GM23338 (cell line): ENCODE data around the gene SLC50A1. TPM values are rescaled to one million over a fixed set of nuclear protein-coding genes. Genes with fewer than 3 reads are reported as not detected.

Source experiments
- ATAC-seq: fragments of 200-7000 bp; cut with Tn5 transposase; 3 replicates; pipeline ENCODE4 v1.9.1; 2020
- DNase-seq: peaks from one replicate; pipeline ENCODE4 v3.0.0-alpha.2; 2015; ENCODE audit warnings: low spot score
- H2AFZ ChIP-seq: fragments of 200-600 bp; sonication (generic); 2 replicates; pipeline ENCODE4 v1.8.0; 2016; ENCODE audit warnings: antibody characterized with exemption, mild to moderate bottlenecking, moderate library complexity
- H3F3A ChIP-seq: fragments of 200-600 bp; sonication (generic); replicated peaks from 2 replicates; pipeline ENCODE4 v1.8.0; 2017; ENCODE audit warnings: antibody characterized with exemption, mixed run types, low read depth
- H3K27ac ChIP-seq: fragments of 200-600 bp; sonication (generic); 2 replicates; pipeline ENCODE4 v1.6.1; 2016; ENCODE audit warnings: low read depth
- H3K27me3 ChIP-seq: fragments of 200-600 bp; sonication (generic); 2 replicates; pipeline ENCODE4 v1.8.0; 2016; ENCODE audit warnings: mild to moderate bottlenecking, mixed run types, moderate library complexity; ENCODE audit not compliant: insufficient read depth
- H3K36me3 ChIP-seq: fragments of 200-600 bp; sonication (generic); 2 replicates; pipeline ENCODE4 v1.8.0; 2016; ENCODE audit warnings: mild to moderate bottlenecking; ENCODE audit not compliant: insufficient read depth
- H3K4me1 ChIP-seq: fragments of 200-600 bp; sonication (generic); 2 replicates; pipeline ENCODE4 v1.8.0; 2016; ENCODE audit warnings: mild to moderate bottlenecking, moderate library complexity; ENCODE audit not compliant: insufficient read depth
- H3K4me2 ChIP-seq: fragments of 200-600 bp; sonication (generic); 2 replicates; pipeline ENCODE4 v1.7.1; 2017; ENCODE audit warnings: mixed run types
- H3K4me3 ChIP-seq: fragments of 200-600 bp; sonication (generic); 2 replicates; pipeline ENCODE4 v1.6.1; 2016; ENCODE audit warnings: mixed run types
- H3K79me2 ChIP-seq: fragments of 200-600 bp; sonication (generic); replicated peaks from 2 replicates; pipeline ENCODE4 v1.8.0; 2017; ENCODE audit warnings: mild to moderate bottlenecking; ENCODE audit not compliant: insufficient read depth
- H3K9me2 ChIP-seq: fragments of 200-600 bp; sonication (generic); 2 replicates; pipeline ENCODE4 v1.8.0; 2017; ENCODE audit not compliant: insufficient read depth
- H4K20me1 ChIP-seq: fragments of 200-600 bp; sonication (generic); replicated peaks from 2 replicates; pipeline ENCODE4 v1.8.0; 2017; ENCODE audit warnings: mild to moderate bottlenecking; ENCODE audit not compliant: insufficient read depth
- H3K27ac Mint-ChIP-seq: 2 replicates; pipeline ENCODE4 v1.8.0; 2020; ENCODE audit warnings: inconsistent platforms, mild to moderate bottlenecking, moderate library complexity, mixed read lengths
- H3K27me3 Mint-ChIP-seq: 3 replicates; pipeline ENCODE4 v1.8.0; 2022; ENCODE audit warnings: low read depth, mild to moderate bottlenecking, moderate library complexity, mixed read lengths, inconsistent platforms; ENCODE audit not compliant: insufficient read depth, poor library complexity
- H3K36me3 Mint-ChIP-seq: 3 replicates; pipeline ENCODE4 v1.8.0; 2021; ENCODE audit warnings: low read depth, mild to moderate bottlenecking, inconsistent platforms, moderate library complexity, mixed read lengths
- H3K4me1 Mint-ChIP-seq: 3 replicates; pipeline ENCODE4 v1.8.0; 2020; ENCODE audit warnings: mild to moderate bottlenecking, inconsistent platforms, mixed read lengths
- H3K4me3 Mint-ChIP-seq: 3 replicates; pipeline ENCODE4 v1.8.0; 2021; ENCODE audit warnings: moderate library complexity, mild to moderate bottlenecking, inconsistent platforms, mixed read lengths
- H3K9me3 Mint-ChIP-seq: 3 replicates; pipeline ENCODE4 v1.8.0; 2020; ENCODE audit warnings: moderate library complexity, mild to moderate bottlenecking, inconsistent platforms, mixed read lengths
- CTCF ChIP-seq, 2 experiments: fragments of 200-600 bp in 1 of 2; sonication (generic) in 1 of 2; conservative IDR thresholded peaks; 2 replicates each; pipeline versions ENCODE4 v1.5.1 to v1.6.1; 2016 to 2017; ENCODE audit warnings: antibody characterized with exemption in 2 of 2, low read depth in 2 of 2, mild to moderate bottlenecking in 2 of 2, moderate library complexity in 1 of 2
- NANOG ChIP-seq: IDR thresholded peaks from 2 replicates; pipeline ENCODE4 v1.6.1; 2016; ENCODE audit warnings: antibody characterized with exemption, borderline replicate concordance
- POLR2AphosphoS5 ChIP-seq: IDR thresholded peaks from 2 replicates; pipeline ENCODE4 v1.6.1; 2016; ENCODE audit warnings: antibody characterized with exemption, low read depth
- ZNF114 ChIP-seq: fragments of 250-450 bp; sonication (Bioruptor Pico); IDR thresholded peaks from 2 replicates; pipeline ENCODE4 v1.5.0; 2020; ENCODE audit warnings: mild to moderate bottlenecking, moderate library complexity
- ZNF331 ChIP-seq: fragments of 250-450 bp; sonication (Bioruptor Pico); IDR thresholded peaks from 2 replicates; pipeline ENCODE4 v1.5.0; 2020; ENCODE audit warnings: low read depth, mild to moderate bottlenecking, moderate library complexity
- polyA plus RNA-seq: library from polyadenylated mRNA; unstranded; fragments of >200 nt; fragmentation: Nextera tagmentation; extraction: Ambion mirVana; gene quantifications from 2 replicates; pipeline ENCODE4 v1.2.1, GENCODE V29; 2016
- total RNA-seq: library from RNA; depleted of rRNA; stranded (reverse); fragments of >200 nt; shearing (Covaris generic); gene quantifications from 2 replicates; pipeline ENCODE4 v1.2.3, GENCODE V29; 2014
- TF ChIP-seq, protein P1 (sequence below): IDR thresholded peaks from one replicate; pipeline ENCODE4 v1.6.1; 2018; ENCODE audit warnings: antibody characterized with exemption; ENCODE audit not compliant: unreplicated experiment
- TF ChIP-seq, protein P2 (sequence below): fragments of 250-450 bp; sonication (Bioruptor Pico); IDR thresholded peaks from 2 replicates; pipeline ENCODE4 v1.5.0; 2020; ENCODE audit warnings: mild to moderate bottlenecking, moderate library complexity

The SLC50A1 gene
- total and polyA plus RNA-seq, 2 experiments from 2014 or later: 30.0 to 63.9 TPM

GRCh38 chr1:155134880-155135414, 705 bp upstream of the SLC50A1 start (continued):
- TF ChIP-seq CTCF (conservative IDR thresholded peaks at IDR 0.05; ENCODE audit: low read depth in 2 of 2): no peak
- TF ChIP-seq, protein P1, sequence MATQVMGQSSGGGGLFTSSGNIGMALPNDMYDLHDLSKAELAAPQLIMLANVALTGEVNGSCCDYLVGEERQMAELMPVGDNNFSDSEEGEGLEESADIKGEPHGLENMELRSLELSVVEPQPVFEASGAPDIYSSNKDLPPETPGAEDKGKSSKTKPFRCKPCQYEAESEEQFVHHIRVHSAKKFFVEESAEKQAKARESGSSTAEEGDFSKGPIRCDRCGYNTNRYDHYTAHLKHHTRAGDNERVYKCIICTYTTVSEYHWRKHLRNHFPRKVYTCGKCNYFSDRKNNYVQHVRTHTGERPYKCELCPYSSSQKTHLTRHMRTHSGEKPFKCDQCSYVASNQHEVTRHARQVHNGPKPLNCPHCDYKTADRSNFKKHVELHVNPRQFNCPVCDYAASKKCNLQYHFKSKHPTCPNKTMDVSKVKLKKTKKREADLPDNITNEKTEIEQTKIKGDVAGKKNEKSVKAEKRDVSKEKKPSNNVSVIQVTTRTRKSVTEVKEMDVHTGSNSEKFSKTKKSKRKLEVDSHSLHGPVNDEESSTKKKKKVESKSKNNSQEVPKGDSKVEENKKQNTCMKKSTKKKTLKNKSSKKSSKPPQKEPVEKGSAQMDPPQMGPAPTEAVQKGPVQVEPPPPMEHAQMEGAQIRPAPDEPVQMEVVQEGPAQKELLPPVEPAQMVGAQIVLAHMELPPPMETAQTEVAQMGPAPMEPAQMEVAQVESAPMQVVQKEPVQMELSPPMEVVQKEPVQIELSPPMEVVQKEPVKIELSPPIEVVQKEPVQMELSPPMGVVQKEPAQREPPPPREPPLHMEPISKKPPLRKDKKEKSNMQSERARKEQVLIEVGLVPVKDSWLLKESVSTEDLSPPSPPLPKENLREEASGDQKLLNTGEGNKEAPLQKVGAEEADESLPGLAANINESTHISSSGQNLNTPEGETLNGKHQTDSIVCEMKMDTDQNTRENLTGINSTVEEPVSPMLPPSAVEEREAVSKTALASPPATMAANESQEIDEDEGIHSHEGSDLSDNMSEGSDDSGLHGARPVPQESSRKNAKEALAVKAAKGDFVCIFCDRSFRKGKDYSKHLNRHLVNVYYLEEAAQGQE: no peak

DNA sequence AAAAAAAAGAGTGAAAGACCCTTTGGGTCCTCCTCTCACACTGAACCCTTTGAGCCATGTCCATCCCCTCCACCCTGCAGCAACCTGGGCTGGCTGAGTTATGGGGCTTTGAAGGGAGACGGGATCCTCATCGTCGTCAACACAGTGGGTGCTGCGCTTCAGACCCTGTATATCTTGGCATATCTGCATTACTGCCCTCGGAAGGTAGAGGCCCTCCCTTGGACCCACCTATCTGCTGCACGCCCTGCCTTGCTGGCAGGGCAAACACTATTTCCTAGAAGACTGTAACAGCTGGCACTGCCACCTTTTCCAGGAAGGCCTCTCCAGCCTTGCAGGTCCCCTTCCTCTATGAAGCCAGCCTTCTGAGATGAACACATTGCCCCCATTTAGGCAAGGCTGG, 1.1 kb downstream of the SLC50A1 start:
- ATAC-seq (no peak), DNase-seq (peak; percentile 25)
- H3K4me1 Mint-ChIP-seq: peaks cover 13% of the 10 kb centered on the region
- TF ChIP-seq, protein P2, sequence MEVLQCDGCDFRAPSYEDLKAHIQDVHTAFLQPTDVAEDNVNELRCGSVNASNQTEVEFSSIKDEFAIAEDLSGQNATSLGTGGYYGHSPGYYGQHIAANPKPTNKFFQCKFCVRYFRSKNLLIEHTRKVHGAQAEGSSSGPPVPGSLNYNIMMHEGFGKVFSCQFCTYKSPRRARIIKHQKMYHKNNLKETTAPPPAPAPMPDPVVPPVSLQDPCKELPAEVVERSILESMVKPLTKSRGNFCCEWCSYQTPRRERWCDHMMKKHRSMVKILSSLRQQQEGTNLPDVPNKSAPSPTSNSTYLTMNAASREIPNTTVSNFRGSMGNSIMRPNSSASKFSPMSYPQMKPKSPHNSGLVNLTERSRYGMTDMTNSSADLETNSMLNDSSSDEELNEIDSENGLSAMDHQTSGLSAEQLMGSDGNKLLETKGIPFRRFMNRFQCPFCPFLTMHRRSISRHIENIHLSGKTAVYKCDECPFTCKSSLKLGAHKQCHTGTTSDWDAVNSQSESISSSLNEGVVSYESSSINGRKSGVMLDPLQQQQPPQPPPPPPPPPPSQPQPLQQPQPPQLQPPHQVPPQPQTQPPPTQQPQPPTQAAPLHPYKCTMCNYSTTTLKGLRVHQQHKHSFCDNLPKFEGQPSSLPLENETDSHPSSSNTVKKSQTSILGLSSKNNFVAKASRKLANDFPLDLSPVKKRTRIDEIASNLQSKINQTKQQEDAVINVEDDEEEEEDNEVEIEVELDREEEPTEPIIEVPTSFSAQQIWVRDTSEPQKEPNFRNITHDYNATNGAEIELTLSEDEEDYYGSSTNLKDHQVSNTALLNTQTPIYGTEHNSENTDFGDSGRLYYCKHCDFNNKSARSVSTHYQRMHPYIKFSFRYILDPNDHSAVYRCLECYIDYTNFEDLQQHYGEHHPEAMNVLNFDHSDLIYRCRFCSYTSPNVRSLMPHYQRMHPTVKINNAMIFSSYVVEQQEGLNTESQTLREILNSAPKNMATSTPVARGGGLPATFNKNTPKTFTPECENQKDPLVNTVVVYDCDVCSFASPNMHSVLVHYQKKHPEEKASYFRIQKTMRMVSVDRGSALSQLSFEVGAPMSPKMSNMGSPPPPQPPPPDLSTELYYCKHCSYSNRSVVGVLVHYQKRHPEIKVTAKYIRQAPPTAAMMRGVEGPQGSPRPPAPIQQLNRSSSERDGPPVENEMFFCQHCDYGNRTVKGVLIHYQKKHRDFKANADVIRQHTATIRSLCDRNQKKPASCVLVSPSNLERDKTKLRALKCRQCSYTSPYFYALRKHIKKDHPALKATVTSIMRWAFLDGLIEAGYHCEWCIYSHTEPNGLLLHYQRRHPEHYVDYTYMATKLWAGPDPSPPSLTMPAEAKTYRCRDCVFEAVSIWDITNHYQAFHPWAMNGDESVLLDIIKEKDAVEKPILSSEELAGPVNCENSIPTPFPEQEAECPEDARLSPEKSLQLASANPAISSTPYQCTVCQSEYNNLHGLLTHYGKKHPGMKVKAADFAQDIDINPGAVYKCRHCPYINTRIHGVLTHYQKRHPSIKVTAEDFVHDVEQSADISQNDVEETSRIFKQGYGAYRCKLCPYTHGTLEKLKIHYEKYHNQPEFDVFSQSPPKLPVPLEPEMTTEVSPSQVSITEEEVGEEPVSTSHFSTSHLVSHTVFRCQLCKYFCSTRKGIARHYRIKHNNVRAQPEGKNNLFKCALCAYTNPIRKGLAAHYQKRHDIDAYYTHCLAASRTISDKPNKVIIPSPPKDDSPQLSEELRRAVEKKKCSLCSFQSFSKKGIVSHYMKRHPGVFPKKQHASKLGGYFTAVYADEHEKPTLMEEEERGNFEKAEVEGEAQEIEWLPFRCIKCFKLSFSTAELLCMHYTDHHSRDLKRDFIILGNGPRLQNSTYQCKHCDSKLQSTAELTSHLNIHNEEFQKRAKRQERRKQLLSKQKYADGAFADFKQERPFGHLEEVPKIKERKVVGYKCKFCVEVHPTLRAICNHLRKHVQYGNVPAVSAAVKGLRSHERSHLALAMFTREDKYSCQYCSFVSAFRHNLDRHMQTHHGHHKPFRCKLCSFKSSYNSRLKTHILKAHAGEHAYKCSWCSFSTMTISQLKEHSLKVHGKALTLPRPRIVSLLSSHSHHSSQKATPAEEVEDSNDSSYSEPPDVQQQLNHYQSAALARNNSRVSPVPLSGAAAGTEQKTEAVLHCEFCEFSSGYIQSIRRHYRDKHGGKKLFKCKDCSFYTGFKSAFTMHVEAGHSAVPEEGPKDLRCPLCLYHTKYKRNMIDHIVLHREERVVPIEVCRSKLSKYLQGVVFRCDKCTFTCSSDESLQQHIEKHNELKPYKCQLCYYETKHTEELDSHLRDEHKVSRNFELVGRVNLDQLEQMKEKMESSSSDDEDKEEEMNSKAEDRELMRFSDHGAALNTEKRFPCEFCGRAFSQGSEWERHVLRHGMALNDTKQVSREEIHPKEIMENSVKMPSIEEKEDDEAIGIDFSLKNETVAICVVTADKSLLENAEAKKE: no peak
- TF ChIP-seq ZNF331 (CRISPR knock-in tag) (no peak), ZNF114 (CRISPR knock-in tag) (no peak), NANOG (no peak), POLR2AphosphoS5 (no peak)
- TF ChIP-seq, protein P1: no peak

More for the DNA sequence above, 1.1 kb downstream of the SLC50A1 start:
- Mint-ChIP-seq H3K27ac (no peak overlapping the region; the same call in 1 of the 2 replicates), H3K9me3 (no peaks in the 10 kb centered on the region), H3K27me3 (peaks cover 17% of the 10 kb centered on the region), H3K4me3 (peak overlapping the region; percentile 94), H3K36me3 (peaks cover 19% of the 10 kb centered on the region)
- Histone ChIP-seq H3K4me3 (peak overlapping the region; percentile 82), H3K4me1 (peaks cover 16% of the 10 kb centered on the region), H3K36me3 (no peaks in the 10 kb centered on the region), H3K27ac (peak overlapping the region; percentile 95; the same call in 1 of the 2 replicates), H3F3A (peaks cover 28% of the 10 kb centered on the region), H2AFZ (0 out of 2 replicates have a peak overlapping the region, but pooled peaks have one; percentile 88), H3K9me2 (no peaks in the 10 kb centered on the region), H3K79me2 (peaks cover 22% of the 10 kb centered on the region), H3K27me3 (peaks cover 5% of the 10 kb centered on the region), H4K20me1 (peaks cover 13% of the 10 kb centered on the region), H3K4me2 (peak overlapping the region; percentile 95)
